ENCODE data around the gene ANOS1.

GRCh38 chrX:8692871-8693270, 39.1 kb downstream of the ANOS1 start:
- TF ChIP-seq CTCF (IDR thresholded peaks at IDR 0.05; ENCODE audit: borderline replicate concordance, extremely low read depth, low read length, poor library complexity, severe bottlenecking) = no peak
- no peak for TF ChIP-seq EZH2 (IDR thresholded peaks at IDR 0.05; ENCODE audit: borderline replicate concordance, low read depth, low read length, severe bottlenecking)

Data from DND-41 (cell line).